KMS-11 (cell line): ENCODE results near the gene IRGC.

ENCODE experiments used
- H2AFZ ChIP-seq: fragments of 200-600 bp; sonication (generic); 2 replicates; pipeline ENCODE4 v1.6.1; 2016; ENCODE audit warnings: antibody characterized with exemption, mixed run types, low read depth
- H3K27ac ChIP-seq: fragments of 200-600 bp; sonication (generic); 2 replicates; pipeline ENCODE4 v1.6.1; 2016; ENCODE audit warnings: mild to moderate bottlenecking, mixed run types
- H3K27me3 ChIP-seq: fragments of 200-600 bp; sonication (generic); 2 replicates; pipeline ENCODE4 v1.6.1; 2017; ENCODE audit warnings: mild to moderate bottlenecking, low read depth, mixed run types, moderate library complexity; ENCODE audit not compliant: insufficient read depth
- H3K36me3 ChIP-seq: fragments of 200-600 bp; sonication (generic); 2 replicates; pipeline ENCODE4 v1.6.1; 2017; ENCODE audit warnings: mild to moderate bottlenecking, mixed run types; ENCODE audit not compliant: insufficient read depth
- H3K4me1 ChIP-seq: fragments of 200-600 bp; sonication (generic); 2 replicates; pipeline ENCODE4 v1.6.1; 2016; ENCODE audit warnings: mild to moderate bottlenecking, low read depth, mixed run types; ENCODE audit not compliant: poor library complexity, severe bottlenecking
- H3K4me2 ChIP-seq: fragments of 200-600 bp; sonication (generic); 2 replicates; pipeline ENCODE4 v1.7.0; 2016; ENCODE audit warnings: mild to moderate bottlenecking, mixed run types
- H3K4me3 ChIP-seq: fragments of 200-600 bp; sonication (generic); IDR thresholded peaks from 2 replicates; pipeline ENCODE4 v1.6.1; 2017; ENCODE audit warnings: low read depth, low read length, mixed read lengths; ENCODE audit not compliant: insufficient read depth
- H3K79me2 ChIP-seq: fragments of 200-600 bp; sonication (generic); 2 replicates; pipeline ENCODE4 v1.6.1; 2016; ENCODE audit warnings: low read depth, mixed run types; ENCODE audit not compliant: insufficient read depth
- H3K9ac ChIP-seq: fragments of 200-600 bp; sonication (generic); 2 replicates; pipeline ENCODE4 v1.6.1; 2016; ENCODE audit warnings: mild to moderate bottlenecking, mixed run types
- H4K20me1 ChIP-seq: fragments of 200-600 bp; sonication (generic); 2 replicates; pipeline ENCODE4 v1.6.1; 2016; ENCODE audit warnings: mild to moderate bottlenecking, mixed run types; ENCODE audit not compliant: insufficient read depth
- CTCF ChIP-seq: fragments of 200-600 bp; sonication (generic); conservative IDR thresholded peaks from 2 replicates; pipeline ENCODE4 v1.6.1; 2017; ENCODE audit warnings: low read depth, mild to moderate bottlenecking, antibody characterized with exemption, low read length, moderate library complexity, mixed read lengths

IRGC gene

DNA sequence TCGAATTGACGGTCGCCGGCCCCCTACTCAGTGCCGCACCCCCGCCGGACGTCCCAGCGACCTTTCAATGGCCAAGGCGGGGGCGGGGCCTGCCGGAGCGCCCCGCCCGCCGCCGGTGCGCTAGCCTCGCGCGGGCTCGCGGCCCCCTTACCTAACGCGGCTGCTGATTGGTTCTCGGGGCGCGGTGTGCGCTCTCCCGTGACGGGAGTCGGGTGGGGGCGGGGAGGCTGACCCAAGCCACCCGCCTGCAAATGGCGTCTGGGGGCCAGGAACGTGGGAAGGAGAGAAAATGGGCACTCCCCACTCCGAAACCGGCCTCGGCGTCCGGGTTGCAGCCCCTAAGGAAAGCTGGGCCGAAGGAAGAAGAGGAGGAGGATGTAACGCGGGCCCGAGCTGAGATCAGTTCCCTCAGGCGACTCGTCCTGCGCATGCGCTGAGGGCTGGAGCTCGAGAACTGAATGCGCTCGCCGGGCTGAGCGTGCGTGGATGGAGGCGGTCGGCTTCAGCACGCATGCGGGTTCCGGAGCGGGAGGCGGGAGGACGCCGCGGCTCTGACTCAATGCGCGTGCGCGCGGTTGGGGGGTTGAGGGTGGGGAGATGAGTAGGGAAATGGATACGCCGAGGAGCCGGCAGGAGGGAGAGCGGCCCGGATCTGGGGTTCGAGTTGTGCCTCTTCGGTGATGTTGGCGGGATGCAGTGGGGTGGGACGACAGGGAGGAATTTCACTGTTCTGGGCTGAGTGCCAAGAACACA lies 38.8 kb downstream of the IRGC start, which contains the start of gene SMG9:
TSS of gene SMG9 (minus strand) at position 460 of the 753 bp plus-strand sequence. CDS start 4,221 bp downstream, outside the sequence.
- Histone ChIP-seq H2AFZ (peak within 1 kb of the TSS; percentile 85), H3K4me3 (peak within 1 kb of the TSS; percentile 36), H3K79me2 (peaks cover 17% of the 10 kb centered on the region; the same call in 1 of the 2 replicates), H3K4me1 (peaks cover 12% of the 10 kb centered on the region), H3K4me2 (peak within 1 kb of the TSS; percentile 77), H3K27ac (peak within 1 kb of the TSS; percentile 99), H3K9ac (peak within 1 kb of the TSS; percentile 99), H3K36me3 (peaks cover 3% of the 10 kb centered on the region; the same call in 1 of the 2 replicates), H4K20me1 (no peaks in the 10 kb centered on the region), H3K27me3 (no peaks in the 10 kb centered on the region)
- TF ChIP-seq CTCF = no peak

DNA sequence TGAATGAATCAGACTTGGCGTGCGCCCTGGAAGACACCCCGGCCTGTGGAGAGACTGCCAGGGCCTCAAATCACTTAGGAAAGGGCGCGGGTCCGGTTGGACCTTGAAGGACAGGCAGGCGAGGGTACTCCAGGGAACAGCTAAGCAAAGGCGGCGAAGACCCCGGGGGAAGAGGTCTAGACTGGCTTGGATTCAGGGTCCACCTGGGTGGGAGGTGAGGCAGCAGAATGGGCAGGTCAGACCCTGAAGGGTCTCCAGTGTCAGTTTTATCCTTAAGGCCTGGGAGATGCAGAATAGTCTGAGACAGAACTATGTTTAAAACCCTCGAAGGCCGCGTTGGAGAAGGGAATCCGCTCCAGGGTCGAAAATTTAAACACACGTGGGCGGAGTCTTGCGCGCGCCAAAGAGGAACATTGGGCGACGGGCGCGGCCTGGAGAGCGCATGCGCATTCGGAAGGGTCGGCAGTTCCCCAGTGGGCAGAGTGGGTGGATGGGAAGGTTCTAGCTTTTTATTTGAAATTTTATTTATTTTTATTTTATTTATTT lies 39.5 kb downstream of the IRGC start:
- H4K20me1 ChIP-seq = no peaks in the 10 kb centered on the region
- H3K4me1 ChIP-seq = peaks cover 12% of the 10 kb centered on the region
- peaks cover 17% of the 10 kb centered on the region; the same call in 1 of the 2 replicates for H3K79me2 ChIP-seq
- H3K4me3 ChIP-seq = peak overlapping the region; percentile 36
- peak overlapping the region; percentile 77 for H3K4me2 ChIP-seq
- H3K9ac ChIP-seq = peak overlapping the region; percentile 99
- H3K27ac ChIP-seq = peak overlapping the region; percentile 99
- H2AFZ ChIP-seq = peak overlapping the region; percentile 85
- peaks cover 3% of the 10 kb centered on the region; the same call in 1 of the 2 replicates for H3K36me3 ChIP-seq
- no peak for TF ChIP-seq CTCF
- H3K27me3 ChIP-seq = no peaks in the 10 kb centered on the region

- H3K36me3 ChIP-seq = no peaks in the 10 kb centered on the region
- H3K9ac ChIP-seq = no peak overlapping the region
- no peaks in the 10 kb centered on the region for H4K20me1 ChIP-seq
- peaks cover 6% of the 10 kb centered on the region for H3K4me1 ChIP-seq
- H3K4me2 ChIP-seq = no peak overlapping the region
- H3K27me3 ChIP-seq = no peaks in the 10 kb centered on the region
- H2AFZ ChIP-seq = no peak overlapping the region
- H3K27ac ChIP-seq = no peak overlapping the region
- H3K4me3 ChIP-seq = no peak overlapping the region
- no peak for TF ChIP-seq CTCF
- peaks cover 4% of the 10 kb centered on the region; the same call in 1 of the 2 replicates for H3K79me2 ChIP-seq
These were observed 43.6 kb downstream of the IRGC start for GRCh38 chr19:43759515-43759914.

GRCh38 chr19:43760941-43761340 lies 45.1 kb downstream of the IRGC start:
- Histone ChIP-seq H3K36me3 (no peaks in the 10 kb centered on the region), H3K4me1 (peaks cover 2% of the 10 kb centered on the region), H3K4me3 (no peak overlapping the region), H3K79me2 (no peaks in the 10 kb centered on the region; the same call in 1 of the 2 replicates), H3K9ac (no peak overlapping the region), H3K27me3 (no peaks in the 10 kb centered on the region), H3K27ac (no peak overlapping the region), H4K20me1 (no peaks in the 10 kb centered on the region), H3K4me2 (no peak overlapping the region), H2AFZ (no peak overlapping the region)
- no peak for TF ChIP-seq CTCF
